GM12878 (cell line): ENCODE results near the gene CDC25C.

ENCODE experiments used
- ZBTB33 ChIP-seq: fragments of 450-650 bp; IDR thresholded peaks from 2 replicates; pipeline ENCODE4 v1.6.1; 2017; ENCODE audit warnings: mild to moderate bottlenecking
- ZNF687 ChIP-seq: fragments of 450-650 bp; IDR thresholded peaks from 2 replicates; pipeline ENCODE4 v1.6.1; 2017; ENCODE audit warnings: mild to moderate bottlenecking, moderate library complexity

GRCh38 chr5:138349852-138350562 is 18.4 kb upstream of the CDC25C start:
- no peak for TF ChIP-seq ZBTB33
- no peak for TF ChIP-seq ZNF687
